DMS53 treated with DMSO at 0.1 percent for 48 hours (cell line): ENCODE results near the gene NSUN3.

Experiments
- DNase-seq: peaks from one replicate; lab custom pipeline; 2025; ENCODE audit not compliant: unreplicated experiment; lab: John Stamatoyannopoulos, UW

The NSUN3 gene

DNA sequence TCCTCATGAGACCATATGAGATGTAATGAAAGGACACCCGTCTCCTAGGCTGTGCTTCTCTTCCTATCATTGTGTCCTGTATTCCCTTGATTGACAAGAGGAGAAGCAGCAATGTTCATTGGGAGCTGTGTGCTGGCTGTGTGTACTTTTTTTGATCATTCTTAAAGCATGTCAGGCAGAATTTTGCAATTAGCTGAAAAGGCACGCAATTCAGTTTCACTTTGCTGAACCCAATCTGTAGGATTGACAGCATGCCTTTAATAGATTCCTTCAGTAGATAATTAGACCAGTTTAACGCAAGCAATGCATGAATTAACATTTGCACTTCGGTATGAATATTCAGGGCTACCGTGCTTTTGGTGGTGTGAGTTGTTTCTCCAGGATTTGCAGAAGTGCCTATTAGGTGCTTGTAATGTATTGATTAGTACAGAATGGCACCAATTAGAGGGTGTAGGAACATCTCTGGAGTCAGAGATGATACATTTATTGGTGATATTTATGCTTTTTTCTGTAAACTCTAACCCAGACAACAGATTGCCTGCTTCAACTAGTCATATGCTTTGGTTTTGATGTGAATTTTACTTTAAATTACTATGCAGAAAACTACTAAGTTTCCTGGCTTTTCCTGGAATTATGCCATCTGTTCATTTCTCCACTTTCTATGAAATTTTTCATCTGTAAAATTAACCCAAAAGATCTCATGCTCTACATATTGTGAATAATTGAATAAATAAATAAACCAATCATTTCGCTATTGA is 114.3 kb downstream of the NSUN3 start:
- no peak for DNase-seq
